HG03558 (cell line): Measurements from ENCODE around the gene PRKCI.
"Not testable (repeated sequence)": the region's sequence is repeated elsewhere in the genome, so short reads cannot be mapped to it uniquely, and the experiment has no call there.

Experiments
- ATAC-seq: cut with Tn5 transposase; IDR thresholded peaks from one replicate; pipeline ENCODE4 v1.9.1; 2021; ENCODE audit warnings: moderate number of reproducible peaks; ENCODE audit not compliant: unreplicated experiment; ENCODE audit errors: extremely low read depth

PRKCI gene

GRCh38 chr3:170277833-170278580 lies 55.8 kb downstream of the PRKCI start:
- no peak for ATAC-seq

DNA sequence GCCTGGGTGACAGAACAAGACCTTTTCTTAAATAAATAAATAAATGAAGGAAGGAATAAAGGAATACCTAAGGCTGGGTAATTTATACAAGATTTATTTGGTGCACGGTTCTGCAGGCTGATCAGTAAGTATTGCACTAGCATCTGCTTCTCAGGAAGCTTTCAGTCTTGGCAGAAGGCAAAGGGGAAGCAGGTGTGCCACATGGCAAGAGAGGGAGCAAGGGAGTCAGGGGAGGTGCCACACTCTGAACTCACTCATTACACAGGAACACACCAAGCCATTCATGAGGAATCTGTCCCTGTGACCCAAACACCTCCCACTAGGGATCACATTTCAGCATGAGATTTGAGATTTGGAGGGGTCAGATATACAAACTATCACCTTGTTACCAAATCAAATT lies 56.4 kb downstream of the PRKCI start:
- ATAC-seq = no peak

DNA sequence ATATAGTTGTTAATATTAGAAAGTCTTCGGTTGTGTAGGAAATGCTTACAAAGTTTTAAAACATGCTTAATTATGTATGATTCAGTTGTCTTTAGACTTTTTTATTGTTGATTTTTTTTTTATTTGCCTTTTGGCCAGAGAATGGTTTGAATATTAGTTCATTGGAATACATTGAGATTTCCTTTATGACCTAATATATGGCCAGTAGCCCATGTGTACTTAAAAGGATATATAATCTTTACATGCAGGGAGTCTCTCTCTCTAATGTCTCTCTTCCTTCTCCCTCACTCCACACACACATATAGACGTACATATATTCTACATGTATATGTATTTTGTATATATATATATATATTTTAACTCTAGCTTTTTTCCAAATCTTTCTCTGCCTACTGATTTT lies 68.0 kb downstream of the PRKCI start:
- ATAC-seq = no peak

- ATAC-seq = no peak
Observed at GRCh38 chr3:170295586-170295985, 73.4 kb downstream of the PRKCI start.

GRCh38 chr3:170296703-170297102 lies 74.5 kb downstream of the PRKCI start:
- no peak for ATAC-seq

- no peak for ATAC-seq
Observed at GRCh38 chr3:170301405-170301804, 79.2 kb downstream of the PRKCI start.

- no peak for ATAC-seq
Observed at GRCh38 chr3:170302008-170302407, 79.8 kb downstream of the PRKCI start.

GRCh38 chr3:170306015-170306414 lies 83.8 kb downstream of the PRKCI start:
- no peak for ATAC-seq

- ATAC-seq = no peak
Observed at GRCh38 chr3:170307671-170308405, 85.6 kb downstream of the PRKCI start.

DNA sequence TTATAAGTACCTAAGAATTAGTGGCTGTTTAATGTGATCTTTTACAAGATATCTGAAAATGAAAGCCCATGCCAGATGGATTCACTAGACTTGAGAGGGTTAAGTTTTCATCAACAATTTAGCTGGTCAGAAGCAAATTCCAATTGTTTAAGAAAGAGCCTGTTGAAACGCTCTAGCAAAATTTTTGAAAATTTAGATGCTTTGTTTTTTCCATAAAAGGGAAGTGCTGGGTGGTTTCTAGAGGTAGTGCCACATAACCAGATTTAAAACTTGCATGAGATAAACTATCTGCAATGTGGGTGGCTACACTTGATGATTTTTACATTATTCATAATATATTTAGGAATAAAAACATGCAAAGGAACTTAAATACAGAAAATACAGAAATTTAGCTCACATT lies 86.8 kb downstream of the PRKCI start:
- no peak for ATAC-seq

DNA sequence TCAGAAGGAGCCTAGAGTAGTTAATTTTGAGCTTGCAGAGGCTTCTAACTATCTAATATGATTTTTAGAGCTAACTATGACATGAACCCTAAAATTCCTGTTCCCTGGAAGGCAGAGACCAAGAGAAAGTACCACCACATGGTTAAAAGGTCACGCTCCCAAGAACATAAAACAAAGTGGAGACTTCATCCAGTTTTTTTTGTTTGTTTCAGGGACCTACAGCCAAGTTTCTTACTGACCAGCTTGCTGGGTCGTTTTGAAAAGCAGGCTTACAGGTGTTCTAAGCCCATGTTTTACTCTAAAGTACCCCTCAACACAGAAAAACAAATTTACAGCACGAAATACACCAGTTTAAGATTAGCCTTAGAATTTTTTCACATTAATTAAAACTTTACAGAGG lies 95.7 kb downstream of the PRKCI start:
- no peak for ATAC-seq

- ATAC-seq = no peak
Observed at GRCh38 chr3:170320461-170321121, 98.4 kb downstream of the PRKCI start.

DNA sequence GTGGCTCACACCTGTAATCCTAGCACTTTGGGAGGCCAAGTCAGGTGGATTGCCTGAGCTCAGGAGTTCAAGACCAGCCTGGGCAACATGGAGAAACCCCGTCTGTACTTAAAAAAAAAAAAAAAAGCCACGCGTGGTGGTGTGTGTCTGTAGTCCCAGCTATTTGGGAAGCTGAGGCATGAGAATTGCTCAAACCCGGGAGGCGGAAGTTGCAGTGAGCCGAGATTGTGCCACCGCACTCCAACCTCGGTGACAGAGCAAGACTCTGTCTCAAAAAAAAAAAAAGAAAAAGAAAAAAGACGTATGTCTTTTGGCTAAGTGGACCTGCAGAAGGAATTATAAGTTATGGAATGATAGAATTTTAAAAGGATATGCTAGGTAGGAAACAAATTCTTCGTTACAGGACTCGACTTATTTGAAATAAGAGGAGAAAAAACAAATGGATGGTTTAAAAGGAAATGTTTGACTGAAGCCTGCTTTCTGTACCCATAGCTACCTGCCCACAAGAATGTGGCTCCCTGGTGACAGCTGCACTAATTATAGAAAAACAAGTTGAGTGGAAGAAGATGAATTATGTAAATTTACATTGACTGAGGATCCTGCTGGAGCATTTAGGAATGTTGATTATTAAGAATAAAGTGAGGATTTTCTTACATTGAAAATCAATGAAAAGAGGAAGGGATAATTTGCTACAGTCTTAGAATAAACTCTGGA lies 99.3 kb downstream of the PRKCI start:
- no peak for ATAC-seq

GRCh38 chr3:170322566-170323269 lies 100.5 kb downstream of the PRKCI start:
- ATAC-seq = no peak

GRCh38 chr3:170323331-170323730 lies 101.1 kb downstream of the PRKCI start:
- no peak for ATAC-seq

- ATAC-seq = no peak
Observed at GRCh38 chr3:170324962-170325361, 102.7 kb downstream of the PRKCI start.

- ATAC-seq = no peak
Observed at GRCh38 chr3:170327040-170327808, 105.0 kb downstream of the PRKCI start.

- ATAC-seq = not testable (repeated sequence)
Observed at GRCh38 chr3:170327868-170328548, 105.8 kb downstream of the PRKCI start.

GRCh38 chr3:170330366-170330765 lies 108.1 kb downstream of the PRKCI start:
- no peak for ATAC-seq
